Ishikawa (cell line): Measurements from ENCODE around the gene GJB6.

Experiments
- CEBPB ChIP-seq: IDR thresholded peaks from 2 replicates; pipeline ENCODE4 v1.6.1; 2012
- CREB1 ChIP-seq: IDR thresholded peaks from 2 replicates; pipeline ENCODE4 v1.6.1; 2012; ENCODE audit warnings: low read depth
- EGR1 ChIP-seq: IDR thresholded peaks from 2 replicates; pipeline ENCODE4 v1.6.1; 2012
- EP300 ChIP-seq: IDR thresholded peaks from 2 replicates; pipeline ENCODE4 v1.6.1; 2012; ENCODE audit warnings: borderline replicate concordance
- FOXM1 ChIP-seq: IDR thresholded peaks from 2 replicates; pipeline ENCODE4 v1.6.1; 2012; ENCODE audit warnings: low read depth, borderline replicate concordance
- NFIC ChIP-seq: IDR thresholded peaks from 2 replicates; pipeline ENCODE4 v1.6.1; 2012
- RAD21 ChIP-seq: IDR thresholded peaks from 2 replicates; pipeline ENCODE4 v1.6.1; 2012; ENCODE audit warnings: low read depth
- TAF1 ChIP-seq: IDR thresholded peaks from 2 replicates; pipeline ENCODE4 v1.6.1; 2012; ENCODE audit warnings: low read depth, mild to moderate bottlenecking
- TCF12 ChIP-seq: IDR thresholded peaks from 2 replicates; pipeline ENCODE4 v1.6.1; 2012; ENCODE audit warnings: low read depth
- TEAD4 ChIP-seq: IDR thresholded peaks from 2 replicates; pipeline ENCODE4 v1.6.1; 2012
- YY1 ChIP-seq: IDR thresholded peaks from 2 replicates; pipeline ENCODE4 v1.6.1; 2012; ENCODE audit warnings: low read depth
- ZBTB7A ChIP-seq: IDR thresholded peaks from 2 replicates; pipeline ENCODE4 v1.6.1; 2012; ENCODE audit warnings: low read depth
- TF ChIP-seq, protein P1 (sequence below): IDR thresholded peaks from 2 replicates; pipeline ENCODE4 v1.6.1; 2012
- TF ChIP-seq, protein P2 (sequence below): IDR thresholded peaks from 2 replicates; pipeline ENCODE4 v1.6.1; 2012; ENCODE audit warnings: low read depth, mild to moderate bottlenecking
- TF ChIP-seq, protein P3 (sequence below): IDR thresholded peaks from 2 replicates; pipeline ENCODE4 v1.6.1; 2012

The GJB6 gene

DNA sequence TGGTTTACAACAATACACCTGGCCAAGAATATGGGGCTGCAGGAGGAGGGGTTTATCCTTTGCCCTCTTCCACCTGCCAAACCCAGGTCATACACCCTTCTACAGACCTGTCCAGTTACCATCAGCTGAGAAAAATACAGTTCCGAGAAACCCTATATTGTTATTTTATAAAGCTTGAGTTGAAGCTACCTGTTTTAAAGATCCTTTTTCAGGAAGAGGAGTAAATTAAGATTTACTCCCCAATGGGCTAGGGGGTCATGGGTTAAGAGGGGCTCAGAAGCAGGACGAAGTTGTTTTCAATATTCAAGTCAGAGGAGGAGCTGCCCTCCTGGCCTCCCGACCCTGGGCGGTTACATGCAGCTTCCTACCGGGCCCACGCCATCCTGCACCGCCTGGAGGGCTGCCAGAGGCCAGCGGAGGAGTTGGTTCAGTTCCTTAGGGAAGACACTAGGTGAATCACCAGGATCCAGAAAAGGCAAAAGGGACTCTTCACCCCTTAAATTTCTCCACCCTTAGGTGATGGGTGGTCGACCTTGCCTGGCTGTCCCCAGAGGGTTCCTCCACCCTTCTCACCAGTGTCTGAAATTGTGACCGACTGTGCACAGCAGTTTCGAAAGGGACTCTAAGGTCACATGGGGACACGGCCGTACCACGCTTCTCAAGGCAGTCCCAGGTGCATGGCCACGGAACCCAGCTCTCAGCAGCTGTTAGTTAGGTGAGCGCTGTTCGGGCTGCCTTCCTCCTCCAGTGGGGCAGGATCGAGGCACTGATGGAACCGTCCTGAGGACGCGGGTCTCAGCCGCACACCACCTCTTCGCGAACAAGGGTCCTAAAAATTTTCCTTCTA is 40.6 kb downstream of the GJB6 start:
- TF ChIP-seq TAF1, result no peak
- TF ChIP-seq, protein P1, sequence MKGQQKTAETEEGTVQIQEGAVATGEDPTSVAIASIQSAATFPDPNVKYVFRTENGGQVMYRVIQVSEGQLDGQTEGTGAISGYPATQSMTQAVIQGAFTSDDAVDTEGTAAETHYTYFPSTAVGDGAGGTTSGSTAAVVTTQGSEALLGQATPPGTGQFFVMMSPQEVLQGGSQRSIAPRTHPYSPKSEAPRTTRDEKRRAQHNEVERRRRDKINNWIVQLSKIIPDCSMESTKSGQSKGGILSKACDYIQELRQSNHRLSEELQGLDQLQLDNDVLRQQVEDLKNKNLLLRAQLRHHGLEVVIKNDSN, result no peak
- TF ChIP-seq EGR1, result no peak
- TF ChIP-seq, protein P2, sequence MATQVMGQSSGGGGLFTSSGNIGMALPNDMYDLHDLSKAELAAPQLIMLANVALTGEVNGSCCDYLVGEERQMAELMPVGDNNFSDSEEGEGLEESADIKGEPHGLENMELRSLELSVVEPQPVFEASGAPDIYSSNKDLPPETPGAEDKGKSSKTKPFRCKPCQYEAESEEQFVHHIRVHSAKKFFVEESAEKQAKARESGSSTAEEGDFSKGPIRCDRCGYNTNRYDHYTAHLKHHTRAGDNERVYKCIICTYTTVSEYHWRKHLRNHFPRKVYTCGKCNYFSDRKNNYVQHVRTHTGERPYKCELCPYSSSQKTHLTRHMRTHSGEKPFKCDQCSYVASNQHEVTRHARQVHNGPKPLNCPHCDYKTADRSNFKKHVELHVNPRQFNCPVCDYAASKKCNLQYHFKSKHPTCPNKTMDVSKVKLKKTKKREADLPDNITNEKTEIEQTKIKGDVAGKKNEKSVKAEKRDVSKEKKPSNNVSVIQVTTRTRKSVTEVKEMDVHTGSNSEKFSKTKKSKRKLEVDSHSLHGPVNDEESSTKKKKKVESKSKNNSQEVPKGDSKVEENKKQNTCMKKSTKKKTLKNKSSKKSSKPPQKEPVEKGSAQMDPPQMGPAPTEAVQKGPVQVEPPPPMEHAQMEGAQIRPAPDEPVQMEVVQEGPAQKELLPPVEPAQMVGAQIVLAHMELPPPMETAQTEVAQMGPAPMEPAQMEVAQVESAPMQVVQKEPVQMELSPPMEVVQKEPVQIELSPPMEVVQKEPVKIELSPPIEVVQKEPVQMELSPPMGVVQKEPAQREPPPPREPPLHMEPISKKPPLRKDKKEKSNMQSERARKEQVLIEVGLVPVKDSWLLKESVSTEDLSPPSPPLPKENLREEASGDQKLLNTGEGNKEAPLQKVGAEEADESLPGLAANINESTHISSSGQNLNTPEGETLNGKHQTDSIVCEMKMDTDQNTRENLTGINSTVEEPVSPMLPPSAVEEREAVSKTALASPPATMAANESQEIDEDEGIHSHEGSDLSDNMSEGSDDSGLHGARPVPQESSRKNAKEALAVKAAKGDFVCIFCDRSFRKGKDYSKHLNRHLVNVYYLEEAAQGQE, result no peak
- TF ChIP-seq, protein P3, sequence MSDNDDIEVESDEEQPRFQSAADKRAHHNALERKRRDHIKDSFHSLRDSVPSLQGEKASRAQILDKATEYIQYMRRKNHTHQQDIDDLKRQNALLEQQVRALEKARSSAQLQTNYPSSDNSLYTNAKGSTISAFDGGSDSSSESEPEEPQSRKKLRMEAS, result no peak

DNA sequence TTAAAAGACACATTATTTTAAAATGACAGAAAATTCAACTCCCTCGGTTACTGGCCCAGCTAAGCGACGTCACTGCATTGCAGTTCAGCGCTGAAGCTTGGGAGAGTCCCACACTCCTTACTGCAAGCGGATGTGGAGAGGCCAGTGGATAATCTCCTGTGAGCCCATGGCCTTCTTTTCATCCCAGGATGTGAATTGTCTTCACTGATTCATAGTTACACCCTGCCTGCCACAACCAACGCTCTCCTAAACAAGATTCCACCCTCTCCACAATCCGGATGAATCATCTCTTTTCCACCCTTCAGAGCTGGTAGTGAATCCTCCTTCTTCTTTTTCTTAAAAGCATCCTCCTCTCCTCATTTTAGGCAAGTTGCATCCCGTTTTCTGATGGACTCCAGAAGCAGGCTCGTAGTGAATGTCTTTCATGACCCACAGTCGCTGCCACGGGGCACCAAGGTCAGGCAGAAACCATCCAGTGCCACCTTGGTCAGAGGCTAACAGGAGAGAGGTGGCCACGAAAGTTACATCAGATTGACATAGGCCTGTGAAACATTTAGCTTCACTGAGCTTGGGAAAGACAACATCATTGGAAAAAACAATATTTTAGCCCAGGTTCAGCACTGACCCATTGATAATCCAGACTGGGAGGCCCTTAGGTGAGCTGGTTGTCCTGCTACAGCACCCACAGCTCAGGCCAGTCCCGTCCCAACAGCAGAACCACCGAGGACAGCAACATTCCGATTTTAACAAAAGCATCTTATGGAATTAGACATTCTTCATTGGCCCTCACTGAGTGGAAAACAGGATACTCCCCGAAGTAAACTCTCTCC is 41.4 kb downstream of the GJB6 start:
- TF ChIP-seq FOXM1, result no peak
- no peak for TF ChIP-seq CREB1
- TF ChIP-seq YY1, result no peak
- TF ChIP-seq CEBPB, result no peak
- no peak for TF ChIP-seq TCF12
- TF ChIP-seq, protein P2, result no peak
- no peak for TF ChIP-seq TEAD4
- TF ChIP-seq, protein P1, result no peak
- no peak for TF ChIP-seq TAF1
- no peak for TF ChIP-seq ZBTB7A
- TF ChIP-seq RAD21, result no peak
- no peak for TF ChIP-seq EGR1
- TF ChIP-seq, protein P3, result no peak
- TF ChIP-seq NFIC, result no peak
- no peak for TF ChIP-seq EP300

DNA sequence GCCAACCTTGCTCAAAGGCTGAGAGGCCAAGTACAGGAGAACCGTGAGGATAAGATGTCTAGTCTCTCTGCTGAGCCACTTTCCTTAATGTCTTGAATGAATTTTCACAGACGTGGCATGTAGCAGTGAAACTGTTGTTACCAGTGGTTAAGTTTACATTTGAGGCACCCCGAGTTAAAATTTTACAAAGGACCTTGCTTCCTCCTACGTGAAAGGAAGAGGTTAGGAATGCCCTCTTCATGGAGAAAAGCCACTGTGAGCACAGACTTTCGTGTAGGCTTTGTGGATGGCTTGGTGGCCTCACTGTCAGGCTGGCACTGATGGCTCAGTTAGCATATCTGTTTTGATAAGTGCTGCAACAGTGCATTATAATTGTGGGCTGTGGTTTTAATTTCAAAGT is 42.0 kb downstream of the GJB6 start:
- TF ChIP-seq TAF1 (no peak), FOXM1 (no peak), EGR1 (no peak)

DNA sequence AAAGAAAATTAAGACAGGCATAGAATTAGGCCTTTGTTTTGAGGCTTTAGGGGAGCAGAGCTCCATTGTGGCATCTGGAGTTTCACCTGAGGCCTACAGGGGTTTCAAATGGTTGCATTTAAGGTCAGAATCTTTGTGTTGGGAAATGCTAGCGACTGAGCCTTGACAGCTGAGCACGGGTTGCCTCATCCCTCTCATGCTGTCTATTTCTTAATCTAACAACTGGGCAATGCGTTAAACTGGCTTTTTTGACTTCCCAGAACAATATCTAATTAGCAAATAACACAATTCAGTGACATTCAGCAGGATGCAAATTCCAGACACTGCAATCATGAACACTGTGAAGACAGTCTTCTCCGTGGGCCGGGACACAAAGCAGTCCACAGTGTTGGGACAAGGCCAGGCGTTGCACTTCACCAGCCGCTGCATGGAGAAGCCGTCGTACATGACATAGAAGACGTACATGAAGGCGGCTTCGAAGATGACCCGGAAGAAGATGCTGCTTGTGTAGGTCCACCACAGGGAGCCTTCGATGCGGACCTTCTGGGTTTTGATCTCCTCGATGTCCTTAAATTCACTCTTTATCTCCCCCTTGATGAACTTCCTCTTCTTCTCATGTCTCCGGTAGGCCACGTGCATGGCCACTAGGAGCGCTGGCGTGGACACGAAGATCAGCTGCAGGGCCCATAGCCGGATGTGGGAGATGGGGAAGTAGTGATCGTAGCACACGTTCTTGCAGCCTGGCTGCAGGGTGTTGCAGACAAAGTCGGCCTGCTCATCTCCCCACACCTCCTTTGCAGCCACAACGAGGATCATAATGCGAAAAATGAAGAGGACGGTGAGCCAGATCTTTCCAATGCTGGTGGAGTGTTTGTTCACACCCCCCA is 43.2 kb downstream of the GJB6 start:
- TF ChIP-seq YY1 (no peak), TEAD4 (no peak), FOXM1 (no peak), EGR1 (no peak), CREB1 (no peak), CEBPB (no peak)
- TF ChIP-seq, protein P2, result no peak
- TF ChIP-seq, protein P1, result no peak
